HFFc6 (cell line): ENCODE measurements around the gene ALDH3B1. TPM values are rescaled to one million over a fixed set of nuclear protein-coding genes. Genes with fewer than 3 reads are reported as not detected.

ENCODE experiments used
- DNase-seq: peaks from one replicate; pipeline ENCODE4 v3.0.0-alpha.2; 2018
- H3K27ac Mint-ChIP-seq: 2 replicates; pipeline ENCODE4 v1.8.0; 2020; ENCODE audit warnings: mild to moderate bottlenecking, mixed read lengths
- H3K27me3 Mint-ChIP-seq: 2 replicates; pipeline ENCODE4 v1.8.0; 2021; ENCODE audit warnings: mild to moderate bottlenecking, moderate library complexity, mixed read lengths; ENCODE audit not compliant: insufficient read depth
- H3K36me3 Mint-ChIP-seq: 2 replicates; pipeline ENCODE4 v1.8.0; 2021; ENCODE audit warnings: low read depth, mixed read lengths
- H3K4me1 Mint-ChIP-seq: 2 replicates; pipeline ENCODE4 v1.8.0; 2020; ENCODE audit warnings: low read depth, mixed read lengths
- H3K4me3 Mint-ChIP-seq: 2 replicates; pipeline ENCODE4 v1.8.0; 2020; ENCODE audit warnings: mild to moderate bottlenecking, moderate library complexity, mixed read lengths
- H3K9me3 Mint-ChIP-seq: 2 replicates; pipeline ENCODE4 v1.8.0; 2020; ENCODE audit warnings: mild to moderate bottlenecking, mixed read lengths
- microRNA-seq: library from miRNA; unstranded; fragments of <30 nt; microRNA quantifications from one replicate; pipeline ENCODE4, GENCODE V29; 2019
- total RNA-seq, 6 experiments: library from RNA; stranded (reverse); fragmentation: NEBNext Ultra II Directional; extraction: Animal tissue kit (Norgen Biotek cat#: 25700); gene quantifications; 2 replicates in 1 of 6; 3 replicates in 5 of 6; pipeline ENCODE4 v1.2.3, GENCODE V29; 2021
- TF ChIP-seq, protein P1 (sequence below): fragments of 200-600 bp; sonication (generic); IDR thresholded peaks from 2 replicates; pipeline ENCODE4 v1.5.0; 2021; ENCODE audit warnings: antibody characterized with exemption, mild to moderate bottlenecking

The ALDH3B1 gene
- total RNA-seq, 6 experiments from 2014 or later = 29.5 to 47.4 (median 43.4) TPM

DNA sequence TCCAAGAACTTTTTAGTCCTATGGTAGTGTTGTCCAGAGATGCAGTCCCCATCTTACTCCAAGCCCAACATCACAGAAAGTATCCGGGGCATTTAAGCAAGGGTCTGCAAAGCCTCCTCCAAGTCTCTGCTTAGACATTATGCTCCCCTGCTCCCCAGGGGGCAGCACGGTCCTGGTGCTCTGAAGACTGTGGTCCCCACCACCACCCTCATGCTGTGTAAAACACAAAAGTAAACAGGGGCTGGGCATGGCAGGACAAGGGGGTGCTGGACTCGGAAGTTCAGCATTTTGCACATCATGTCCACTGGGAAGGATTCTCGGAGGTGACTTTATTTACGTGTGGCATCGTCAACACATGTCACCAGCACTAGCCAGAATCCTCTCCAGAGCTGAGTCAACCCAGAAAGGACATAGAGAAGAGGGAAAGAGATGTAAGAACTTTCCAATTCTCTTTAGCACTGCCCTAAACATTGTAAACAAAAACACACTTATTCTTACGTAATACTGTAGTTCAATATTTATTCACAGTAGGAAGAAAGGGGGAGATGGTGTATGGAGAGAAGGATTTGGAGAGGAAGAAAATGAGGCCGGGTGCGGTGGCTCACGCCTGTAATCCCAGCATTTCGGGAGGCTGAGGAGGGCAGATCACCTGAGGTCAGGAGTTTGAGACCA lies 66.4 kb downstream of the ALDH3B1 start:
- H3K9me3 Mint-ChIP-seq = no peaks in the 10 kb centered on the region
- no peak overlapping the region for H3K4me3 Mint-ChIP-seq
- H3K27me3 Mint-ChIP-seq = no peaks in the 10 kb centered on the region
- no peaks in the 10 kb centered on the region for H3K4me1 Mint-ChIP-seq
- no peak overlapping the region for H3K27ac Mint-ChIP-seq
- DNase-seq = no peak
- peaks cover 5% of the 10 kb centered on the region for H3K36me3 Mint-ChIP-seq
- TF ChIP-seq, protein P1, sequence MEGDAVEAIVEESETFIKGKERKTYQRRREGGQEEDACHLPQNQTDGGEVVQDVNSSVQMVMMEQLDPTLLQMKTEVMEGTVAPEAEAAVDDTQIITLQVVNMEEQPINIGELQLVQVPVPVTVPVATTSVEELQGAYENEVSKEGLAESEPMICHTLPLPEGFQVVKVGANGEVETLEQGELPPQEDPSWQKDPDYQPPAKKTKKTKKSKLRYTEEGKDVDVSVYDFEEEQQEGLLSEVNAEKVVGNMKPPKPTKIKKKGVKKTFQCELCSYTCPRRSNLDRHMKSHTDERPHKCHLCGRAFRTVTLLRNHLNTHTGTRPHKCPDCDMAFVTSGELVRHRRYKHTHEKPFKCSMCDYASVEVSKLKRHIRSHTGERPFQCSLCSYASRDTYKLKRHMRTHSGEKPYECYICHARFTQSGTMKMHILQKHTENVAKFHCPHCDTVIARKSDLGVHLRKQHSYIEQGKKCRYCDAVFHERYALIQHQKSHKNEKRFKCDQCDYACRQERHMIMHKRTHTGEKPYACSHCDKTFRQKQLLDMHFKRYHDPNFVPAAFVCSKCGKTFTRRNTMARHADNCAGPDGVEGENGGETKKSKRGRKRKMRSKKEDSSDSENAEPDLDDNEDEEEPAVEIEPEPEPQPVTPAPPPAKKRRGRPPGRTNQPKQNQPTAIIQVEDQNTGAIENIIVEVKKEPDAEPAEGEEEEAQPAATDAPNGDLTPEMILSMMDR = peak; percentile 12; the same call in 1 of the 2 replicates

GRCh38 chr11:68077617-68078582 lies 67.8 kb downstream of the ALDH3B1 start:
- Mint-ChIP-seq H3K27ac (no peak overlapping the region), H3K4me1 (no peaks in the 10 kb centered on the region), H3K27me3 (no peaks in the 10 kb centered on the region), H3K36me3 (peaks cover 5% of the 10 kb centered on the region), H3K9me3 (no peaks in the 10 kb centered on the region), H3K4me3 (no peak overlapping the region)
- DNase-seq = no peak
- TF ChIP-seq, protein P1 = no peak

Small RNAs within 50 kb of the gene (microRNA-seq; reads per million reads assigned to microRNA genes)
- not detected for gene MIR4691
- not detected for gene MIR6753
- 4.6 reads per million for gene MIR7113

Other genes starting within 250 kb of the ALDH3B1 start
- gene UNC93B1, start 6.2 kb upstream of the ALDH3B1 start, total RNA-seq = 10 to 100 TPM; 17.2 to 23.0 (median 19.9) TPM
- gene NDUFS8, start 20.4 kb downstream of the ALDH3B1 start, total RNA-seq = 100 to 1,000 TPM; 221 to 236 (median 223) TPM
- gene TCIRG1, start 28.7 kb downstream of the ALDH3B1 start, total RNA-seq = 100 to 1,000 TPM; 113 to 150 (median 131) TPM
- 1 to 10 TPM; 6.8 to 9.2 (median 7.8) TPM for gene CHKA, start 111.1 kb downstream of the ALDH3B1 start, total RNA-seq
- gene KMT5B, start 203.0 kb downstream of the ALDH3B1 start, total RNA-seq = 10 to 100 TPM; 20.3 to 23.7 (median 22.4) TPM